Adrenal gland (tissue), 19 donors: ENCODE results near the gene ASPHD2. TPM values are rescaled to one million over a fixed set of nuclear protein-coding genes. Genes with fewer than 3 reads are reported as not detected.
A peak's percentile ranks its signal among the peaks of the same experiment; 100 is the strongest.

Experiments
- DNase-seq, 7 donors: peaks; one replicate each; pipeline ENCODE4 v3.0.0-alpha.2; 2019 to 2020
- H3K27ac ChIP-seq, 5 donors: fragments of 200-600 bp; sonication (generic) in 4 of 5; 1 replicate in 3 of 5; 2 replicates in 2 of 5; pipeline versions ENCODE4 v1.5.1 to v1.8.0; 2016 to 2020; ENCODE audit warnings: mild to moderate bottlenecking in 1 of 5
- H3K27me3 ChIP-seq: fragments of 200-600 bp; 2 replicates; pipeline ENCODE4 v1.8.0; 2021
- H3K36me3 ChIP-seq, 2 donors: fragments of 200-600 bp; replicated peaks in 1 of 2; 1 replicate in 1 of 2; 2 replicates in 1 of 2; pipeline versions ENCODE4 v1.5.1 to v1.8.0; 2018 to 2022
- H3K4me1 ChIP-seq, 2 donors: fragments of 200-600 bp; replicated peaks in 1 of 2; 1 replicate in 1 of 2; 2 replicates in 1 of 2; pipeline versions ENCODE4 v1.5.1 to v1.8.0; 2018 to 2021
- H3K4me3 ChIP-seq, 4 donors: fragments of 200-600 bp; sonication (generic) in 3 of 4; one replicate each; pipeline ENCODE4 v1.5.1; 2016 to 2018
- H3K9me3 ChIP-seq, 3 donors: fragments of 200-600 bp; sonication (generic) in 1 of 3; replicated peaks in 1 of 3; 1 replicate in 2 of 3; 2 replicates in 1 of 3; pipeline versions ENCODE4 v1.5.1 to v1.8.0; 2016 to 2021
- POLR2A ChIP-seq, 2 donors: fragments of 450-650 bp; IDR thresholded peaks; one replicate each; pipeline ENCODE4 v1.6.1; 2017; ENCODE audit warnings: antibody characterized with exemption in 2 of 2, mild to moderate bottlenecking in 2 of 2, moderate library complexity in 1 of 2
- WGBS, 4 donors: extraction: QIAGEN DNeasy Blood & Tissue Kit in 2 of 4; methylation state at CpG; one replicate each; pipeline versions ENCODE4 v1.1.5 to v1.1.7; 2013 to 2017; 5-methylcytosine and 5-hydroxymethylcytosine counted together
- intact Hi-C, 2 donors: fragments of 100-400 bp; cut with DNase I; formaldehyde crosslinking; loops; one replicate each; pipeline versions ENCODE4 v1.14.1 to v1.15.0; 2022 to 2023
- long read RNA-seq, 10 donors: library from polyadenylated mRNA in 3 of 10; unstranded in 2 of 10; stranded (forward) in 1 of 10; transcript quantifications; one replicate each; pipeline ENCODE4 v2.0.0 and lab custom pipeline, GENCODE V29; 2021 to 2026
- polyA plus RNA-seq, 3 donors: library from polyadenylated mRNA; stranded (reverse); fragments of 200-250 nt in 2 of 3; fragments of 350-450 nt in 1 of 3; fragmentation: Illumina TruSeq in 1 of 3; extraction: RNeasy Lipid Tissue Mini Kit (QIAGEN cat#74804) in 1 of 3; gene quantifications; one replicate each; pipeline ENCODE4 v1.2.3, GENCODE V29; 2013 to 2014
- total RNA-seq, 9 donors: library from RNA; depleted of rRNA in 4 of 9; stranded (reverse); fragments of >200 nt in 4 of 9; fragments of 120-200 nt in 1 of 9; fragmentation: NEBNext Ultra II Directional in 1 of 9; extraction: Animal tissue kit (Norgen Biotek cat#: 25700) in 1 of 9; gene quantifications; one replicate each; pipeline versions ENCODE4 v1.1.0 to v1.2.4, GENCODE V29; 2013 to 2023
- TF ChIP-seq, protein P1 (sequence below), 6 experiments: fragments of 450-650 bp in 4 of 6; fragments of 200-600 bp in 2 of 6; sonication (generic) in 1 of 6; IDR thresholded peaks; 1 replicate in 5 of 6; 2 replicates in 1 of 6; pipeline versions ENCODE4 v1.5.1 to v1.8.0; 2016 to 2021; ENCODE audit warnings: antibody characterized with exemption in 6 of 6, mild to moderate bottlenecking in 2 of 6, moderate library complexity in 1 of 6
- donor health status: healthy with polysubstance abuse.
- donor health status: Bipolar disorder and iron deficiency.
- donor health status: DM: yes; HTN: yes; CAD: no.
- donor health status: DM: no; HTN: no; CAD: no.
- donor health status: DM: no; HTN: no; CAD: no.
- donor health status: DM: yes; HTN: yes; CAD: no.

Gene ASPHD2
- total RNA-seq (1 to 10 TPM in 1 of 9 donors, under 1 TPM in 8; 0.06 to 1.7 (median 0.50) TPM), polyA plus RNA-seq (under 1 TPM; 0.17 to 0.84 (median 0.40) TPM)
- long read RNA-seq, donor 1: 0 reads
- long read RNA-seq, donor 2: 0 reads
- long read RNA-seq, donor 3: 0 reads
- long read RNA-seq, donor 4: 0 reads
- long read RNA-seq, donor 5, partial matches to known transcripts: 0 of 1 reads
- long read RNA-seq, donor 5, other reads (novel, unspliced or antisense): 0 of 1 reads
- long read RNA-seq, donor 6: 0 reads
- long read RNA-seq, donor 7: 0 reads
- long read RNA-seq, donor 8, partial matches to known transcripts: 0 of 1 reads
- long read RNA-seq, donor 8, other reads (novel, unspliced or antisense): 0 of 1 reads
- long read RNA-seq, donor 9: 0 reads
- long read RNA-seq, donor 10, partial matches to known transcripts: 0 of 1 reads
- long read RNA-seq, donor 10, other reads (novel, unspliced or antisense): 0 of 1 reads

DNA sequence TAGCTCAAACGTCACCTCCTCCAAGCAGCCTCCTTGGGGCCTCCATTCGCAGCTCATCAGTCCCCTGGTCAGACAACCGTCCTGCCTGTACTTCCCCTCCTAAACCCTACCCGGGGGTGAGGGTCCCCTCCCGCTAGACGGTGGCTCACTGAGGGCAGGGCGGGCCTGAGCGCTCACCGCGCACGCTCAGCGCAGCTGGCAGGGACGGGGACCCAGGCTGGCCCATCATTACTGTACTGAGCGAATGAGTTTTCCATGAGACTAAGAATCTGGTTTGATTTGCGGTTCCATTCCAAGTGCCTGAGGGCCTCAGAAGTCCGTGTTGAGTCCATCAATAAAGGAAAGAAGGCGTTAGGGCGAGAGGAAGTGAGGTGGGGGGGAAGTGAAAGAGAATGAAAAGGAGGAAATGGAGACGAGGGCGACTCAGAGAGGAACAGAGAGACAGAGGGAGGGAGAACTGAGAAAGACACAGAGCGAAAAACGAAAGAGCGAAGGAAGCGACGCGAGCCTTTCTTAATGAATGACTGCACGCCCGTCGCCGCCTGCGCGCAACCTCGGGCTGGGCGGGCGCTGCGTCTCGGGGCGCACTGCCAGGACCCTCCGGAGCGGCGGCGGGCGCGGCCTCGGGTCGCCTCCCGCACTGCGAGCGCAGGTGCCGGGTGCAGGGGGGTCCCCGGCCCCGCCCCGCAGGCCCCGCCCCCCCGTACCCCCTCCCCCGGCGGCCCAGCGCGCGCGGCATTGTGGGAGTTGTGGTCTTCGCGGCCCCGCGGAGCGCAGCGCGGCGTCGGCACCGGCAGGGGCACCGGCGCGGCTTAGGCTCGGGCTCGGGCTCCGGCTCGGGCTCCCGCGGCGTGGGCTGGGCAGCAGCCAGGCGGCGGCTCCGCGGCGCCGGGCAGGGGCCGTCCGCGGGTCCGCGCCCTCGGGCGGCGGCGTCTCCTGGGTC is at the start of gene ASPHD2:
Gene ASPHD2, plus strand, starts transcription at position 746 of the 943 bp plus-strand sequence. CDS start 4,356 bp downstream, outside the sequence.
- intact Hi-C loops: no loop called here
- peak; percentile 29 to 66 (median 53) for DNase-seq

GRCh38 chr22:26380072-26380830 is 48.8 kb upstream of the ASPHD2 start:
- no peaks in the 10 kb centered on the region for H3K36me3 ChIP-seq
- no peak for DNase-seq

More for the DNA sequence above, at the start of gene ASPHD2:
- Histone ChIP-seq H3K4me1 (peaks cover 0 to 4% of the 10 kb centered on the region in 2 donors), H3K9me3 (no peaks in the 10 kb centered on the region), H3K27me3 (no peaks in the 10 kb centered on the region), H3K4me3 (peak within 1 kb of the TSS in 2 of 4 donors; percentile 49 to 73), H3K27ac (peak within 1 kb of the TSS in 4 of 5 donors; percentile 25 to 79 (median 56)), H3K36me3 (no peaks in the 10 kb centered on the region)
- WGBS, 4 donors: 0 to 2% (median 1%) methylated on average over 39 to 92 of the region's 96 CpGs
- TF ChIP-seq, protein P1, sequence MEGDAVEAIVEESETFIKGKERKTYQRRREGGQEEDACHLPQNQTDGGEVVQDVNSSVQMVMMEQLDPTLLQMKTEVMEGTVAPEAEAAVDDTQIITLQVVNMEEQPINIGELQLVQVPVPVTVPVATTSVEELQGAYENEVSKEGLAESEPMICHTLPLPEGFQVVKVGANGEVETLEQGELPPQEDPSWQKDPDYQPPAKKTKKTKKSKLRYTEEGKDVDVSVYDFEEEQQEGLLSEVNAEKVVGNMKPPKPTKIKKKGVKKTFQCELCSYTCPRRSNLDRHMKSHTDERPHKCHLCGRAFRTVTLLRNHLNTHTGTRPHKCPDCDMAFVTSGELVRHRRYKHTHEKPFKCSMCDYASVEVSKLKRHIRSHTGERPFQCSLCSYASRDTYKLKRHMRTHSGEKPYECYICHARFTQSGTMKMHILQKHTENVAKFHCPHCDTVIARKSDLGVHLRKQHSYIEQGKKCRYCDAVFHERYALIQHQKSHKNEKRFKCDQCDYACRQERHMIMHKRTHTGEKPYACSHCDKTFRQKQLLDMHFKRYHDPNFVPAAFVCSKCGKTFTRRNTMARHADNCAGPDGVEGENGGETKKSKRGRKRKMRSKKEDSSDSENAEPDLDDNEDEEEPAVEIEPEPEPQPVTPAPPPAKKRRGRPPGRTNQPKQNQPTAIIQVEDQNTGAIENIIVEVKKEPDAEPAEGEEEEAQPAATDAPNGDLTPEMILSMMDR (IDR thresholded peaks at IDR 0.05): no peak
- peak; percentile 20 to 32 for TF ChIP-seq POLR2A (IDR thresholded peaks at IDR 0.05)

DNA sequence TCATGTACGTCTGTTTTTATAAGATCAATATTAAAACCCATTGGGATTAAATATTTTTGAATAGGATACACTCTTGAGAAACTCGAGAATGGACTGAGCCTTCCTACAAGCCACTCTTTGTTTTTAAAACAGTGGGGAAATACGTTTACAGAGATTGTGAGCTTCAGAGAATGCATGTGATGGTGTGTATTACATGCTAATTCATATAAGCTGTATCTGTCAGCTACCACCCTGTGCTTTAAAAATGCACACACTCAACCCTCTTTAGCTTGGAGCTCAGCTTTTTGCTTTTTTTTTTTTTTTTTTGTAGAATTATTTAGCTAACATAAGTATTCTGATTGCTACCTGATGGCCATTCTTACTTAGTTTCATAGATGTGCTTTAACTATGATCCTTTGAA is 46.3 kb upstream of the ASPHD2 start:
- H3K9me3 ChIP-seq: no peaks in the 10 kb centered on the region
- no peaks in the 10 kb centered on the region for H3K36me3 ChIP-seq
- no peak overlapping the region for H3K4me3 ChIP-seq
- H3K27ac ChIP-seq: no peak overlapping the region
- TF ChIP-seq POLR2A (IDR thresholded peaks at IDR 0.05): no peak
- TF ChIP-seq, protein P1 (IDR thresholded peaks at IDR 0.05): no peak
- H3K4me1 ChIP-seq: no peaks in the 10 kb centered on the region
- 57 to 78% (median 63%) methylated on average over 3 of the region's 3 CpGs for WGBS, 4 donors
- H3K27me3 ChIP-seq: peaks cover 9% of the 10 kb centered on the region
- DNase-seq: no peak
- intact Hi-C loops: no loop called here

More at GRCh38 chr22:26380072-26380830, 48.8 kb upstream of the ASPHD2 start:
- TF ChIP-seq, protein P1 (IDR thresholded peaks at IDR 0.05): no peak
- no peak for TF ChIP-seq POLR2A (IDR thresholded peaks at IDR 0.05)
- no peaks in the 10 kb centered on the region for H3K4me1 ChIP-seq
- no peak overlapping the region for H3K27ac ChIP-seq
- no peak overlapping the region for H3K4me3 ChIP-seq
- peaks cover 24% of the 10 kb centered on the region for H3K27me3 ChIP-seq
- WGBS, 4 donors: 75 to 79% (median 77%) methylated on average over 10 of the region's 10 CpGs
- H3K9me3 ChIP-seq: no peaks in the 10 kb centered on the region
- intact Hi-C loops: no loop called here
